Measurements from ENCODE around the gene ATP5MK.

ATP5MK gene

DNA sequence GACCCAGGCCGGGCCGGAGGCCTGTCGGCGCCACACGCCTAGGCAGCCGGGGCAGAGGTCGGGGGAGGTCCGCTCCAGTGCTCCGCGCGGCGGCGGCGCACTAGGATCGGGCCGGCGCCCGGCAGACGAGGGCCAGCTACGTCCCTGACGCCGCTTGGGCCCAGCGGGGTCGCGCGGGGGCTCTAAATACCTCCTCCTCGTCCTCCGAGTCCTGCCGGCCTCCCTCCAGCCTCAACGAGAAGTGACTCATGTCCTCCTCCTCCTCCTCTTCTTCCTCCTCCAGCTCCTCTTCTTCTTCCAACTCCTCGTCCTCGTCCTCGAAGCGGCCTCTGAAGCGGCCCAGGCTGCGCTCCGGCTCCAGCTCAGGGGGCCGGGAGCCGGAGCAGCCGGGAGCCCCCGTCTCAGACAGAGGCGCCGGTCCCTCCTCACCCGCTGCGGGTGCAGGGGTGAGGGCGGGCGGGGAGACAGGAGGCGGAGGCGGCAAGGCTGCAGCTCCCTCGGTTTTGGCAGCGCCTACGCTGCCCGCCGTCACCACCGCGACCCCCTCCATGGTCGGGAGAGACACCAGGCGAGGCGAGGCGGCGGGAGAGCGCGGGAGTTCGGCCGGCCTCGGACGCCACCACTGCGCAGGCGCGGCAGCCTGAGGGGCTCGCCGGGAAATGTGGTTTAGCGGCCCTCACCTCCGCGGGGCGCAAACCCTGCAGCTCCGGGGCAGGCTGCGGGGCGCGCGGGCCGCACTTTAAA lies 45.6 kb downstream of the ATP5MK start, which contains the start of gene PCGF6:
TSS of gene PCGF6 (minus strand) at position 624 of the 744 bp plus-strand sequence. CDS start at position 550, 74 bp downstream.
- TF ChIP-seq TAF1 (IDR thresholded peaks at IDR 0.05; ENCODE audit: low read depth): peak; percentile 94
- no peak for TF ChIP-seq FOXM1 (IDR thresholded peaks at IDR 0.05; ENCODE audit: borderline replicate concordance, low read depth)
- TF ChIP-seq, protein P1, sequence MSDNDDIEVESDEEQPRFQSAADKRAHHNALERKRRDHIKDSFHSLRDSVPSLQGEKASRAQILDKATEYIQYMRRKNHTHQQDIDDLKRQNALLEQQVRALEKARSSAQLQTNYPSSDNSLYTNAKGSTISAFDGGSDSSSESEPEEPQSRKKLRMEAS (IDR thresholded peaks at IDR 0.05): peak; percentile 94
- TF ChIP-seq YY1 (IDR thresholded peaks at IDR 0.05; ENCODE audit: low read depth): peak; percentile 72
- no peak for TF ChIP-seq RAD21 (IDR thresholded peaks at IDR 0.05; ENCODE audit: low read depth)
- TF ChIP-seq, protein P2, sequence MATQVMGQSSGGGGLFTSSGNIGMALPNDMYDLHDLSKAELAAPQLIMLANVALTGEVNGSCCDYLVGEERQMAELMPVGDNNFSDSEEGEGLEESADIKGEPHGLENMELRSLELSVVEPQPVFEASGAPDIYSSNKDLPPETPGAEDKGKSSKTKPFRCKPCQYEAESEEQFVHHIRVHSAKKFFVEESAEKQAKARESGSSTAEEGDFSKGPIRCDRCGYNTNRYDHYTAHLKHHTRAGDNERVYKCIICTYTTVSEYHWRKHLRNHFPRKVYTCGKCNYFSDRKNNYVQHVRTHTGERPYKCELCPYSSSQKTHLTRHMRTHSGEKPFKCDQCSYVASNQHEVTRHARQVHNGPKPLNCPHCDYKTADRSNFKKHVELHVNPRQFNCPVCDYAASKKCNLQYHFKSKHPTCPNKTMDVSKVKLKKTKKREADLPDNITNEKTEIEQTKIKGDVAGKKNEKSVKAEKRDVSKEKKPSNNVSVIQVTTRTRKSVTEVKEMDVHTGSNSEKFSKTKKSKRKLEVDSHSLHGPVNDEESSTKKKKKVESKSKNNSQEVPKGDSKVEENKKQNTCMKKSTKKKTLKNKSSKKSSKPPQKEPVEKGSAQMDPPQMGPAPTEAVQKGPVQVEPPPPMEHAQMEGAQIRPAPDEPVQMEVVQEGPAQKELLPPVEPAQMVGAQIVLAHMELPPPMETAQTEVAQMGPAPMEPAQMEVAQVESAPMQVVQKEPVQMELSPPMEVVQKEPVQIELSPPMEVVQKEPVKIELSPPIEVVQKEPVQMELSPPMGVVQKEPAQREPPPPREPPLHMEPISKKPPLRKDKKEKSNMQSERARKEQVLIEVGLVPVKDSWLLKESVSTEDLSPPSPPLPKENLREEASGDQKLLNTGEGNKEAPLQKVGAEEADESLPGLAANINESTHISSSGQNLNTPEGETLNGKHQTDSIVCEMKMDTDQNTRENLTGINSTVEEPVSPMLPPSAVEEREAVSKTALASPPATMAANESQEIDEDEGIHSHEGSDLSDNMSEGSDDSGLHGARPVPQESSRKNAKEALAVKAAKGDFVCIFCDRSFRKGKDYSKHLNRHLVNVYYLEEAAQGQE (IDR thresholded peaks at IDR 0.05; ENCODE audit: low read depth): no peak
- TF ChIP-seq NFIC (IDR thresholded peaks at IDR 0.05): peak; percentile 17; the same call in 1 of the 2 replicates
- TF ChIP-seq CREB1 (IDR thresholded peaks at IDR 0.05; ENCODE audit: low read depth): no peak
- no peak for TF ChIP-seq CEBPB (IDR thresholded peaks at IDR 0.05)
- peak; percentile 87; the same call in 1 of the 2 replicates for TF ChIP-seq ZBTB7A (IDR thresholded peaks at IDR 0.05; ENCODE audit: low read depth)
- TF ChIP-seq TCF12 (IDR thresholded peaks at IDR 0.05; ENCODE audit: low read depth): peak; percentile 64; the same call in 1 of the 2 replicates
- TF ChIP-seq, protein P3, sequence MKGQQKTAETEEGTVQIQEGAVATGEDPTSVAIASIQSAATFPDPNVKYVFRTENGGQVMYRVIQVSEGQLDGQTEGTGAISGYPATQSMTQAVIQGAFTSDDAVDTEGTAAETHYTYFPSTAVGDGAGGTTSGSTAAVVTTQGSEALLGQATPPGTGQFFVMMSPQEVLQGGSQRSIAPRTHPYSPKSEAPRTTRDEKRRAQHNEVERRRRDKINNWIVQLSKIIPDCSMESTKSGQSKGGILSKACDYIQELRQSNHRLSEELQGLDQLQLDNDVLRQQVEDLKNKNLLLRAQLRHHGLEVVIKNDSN (IDR thresholded peaks at IDR 0.05): 0 out of 2 replicates have a peak, but pooled peaks have one; percentile 2
- TF ChIP-seq EGR1 (IDR thresholded peaks at IDR 0.05): peak; percentile 11; the same call in 1 of the 2 replicates
- peak; percentile 3; the same call in 1 of the 2 replicates for TF ChIP-seq EP300 (IDR thresholded peaks at IDR 0.05; ENCODE audit: borderline replicate concordance)
- TF ChIP-seq TEAD4 (IDR thresholded peaks at IDR 0.05): peak; percentile 27; the same call in 1 of the 2 replicates

DNA sequence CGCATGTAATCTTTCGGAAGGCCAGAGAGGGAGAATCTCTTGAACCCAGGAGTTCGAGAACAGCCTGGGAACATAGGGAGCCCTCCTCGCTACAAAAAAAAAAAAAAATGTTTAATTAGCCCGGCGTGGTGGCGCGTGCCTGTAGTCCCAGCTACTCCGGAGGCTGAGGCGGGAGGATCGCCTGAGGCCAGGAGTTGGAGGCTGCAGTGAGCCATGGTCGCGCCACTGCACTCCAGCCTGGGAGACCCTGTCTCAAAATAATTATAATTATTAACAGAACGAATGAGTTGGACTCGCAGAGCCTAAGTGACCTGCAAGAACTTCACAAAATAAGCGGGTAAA lies 46.1 kb downstream of the ATP5MK start:
- TF ChIP-seq TAF1 (IDR thresholded peaks at IDR 0.05; ENCODE audit: low read depth) (no peak), TEAD4 (IDR thresholded peaks at IDR 0.05) (no peak), TCF12 (IDR thresholded peaks at IDR 0.05; ENCODE audit: low read depth) (no peak), CEBPB (IDR thresholded peaks at IDR 0.05) (no peak), YY1 (IDR thresholded peaks at IDR 0.05; ENCODE audit: low read depth) (no peak), NFIC (IDR thresholded peaks at IDR 0.05) (no peak), RAD21 (IDR thresholded peaks at IDR 0.05; ENCODE audit: low read depth) (no peak), EP300 (IDR thresholded peaks at IDR 0.05; ENCODE audit: borderline replicate concordance) (no peak), CREB1 (IDR thresholded peaks at IDR 0.05; ENCODE audit: low read depth) (no peak), ZBTB7A (IDR thresholded peaks at IDR 0.05; ENCODE audit: low read depth) (no peak), EGR1 (IDR thresholded peaks at IDR 0.05) (no peak), FOXM1 (IDR thresholded peaks at IDR 0.05; ENCODE audit: borderline replicate concordance, low read depth) (no peak)
- TF ChIP-seq, protein P1 (IDR thresholded peaks at IDR 0.05): no peak
- TF ChIP-seq, protein P3 (IDR thresholded peaks at IDR 0.05): no peak
- TF ChIP-seq, protein P2 (IDR thresholded peaks at IDR 0.05; ENCODE audit: low read depth): no peak
